Astrocyte (in vitro differentiated cells and primary cell): Measurements from ENCODE around the gene ZBTB7C.

Experiments
- EZH2 ChIP-seq: IDR thresholded peaks from 2 replicates; pipeline ENCODE4 v1.6.1; 2012; ENCODE audit warnings: mild to moderate bottlenecking, low read length, inconsistent platforms; ENCODE audit not compliant: insufficient read depth
- TF ChIP-seq, protein P1 (sequence below): IDR thresholded peaks from 2 replicates; pipeline ENCODE4 v1.5.1; 2011; ENCODE audit warnings: low read depth, mild to moderate bottlenecking, inconsistent platforms, low read length, moderate library complexity; ENCODE audit not compliant: insufficient read depth

- TF ChIP-seq, protein P1, sequence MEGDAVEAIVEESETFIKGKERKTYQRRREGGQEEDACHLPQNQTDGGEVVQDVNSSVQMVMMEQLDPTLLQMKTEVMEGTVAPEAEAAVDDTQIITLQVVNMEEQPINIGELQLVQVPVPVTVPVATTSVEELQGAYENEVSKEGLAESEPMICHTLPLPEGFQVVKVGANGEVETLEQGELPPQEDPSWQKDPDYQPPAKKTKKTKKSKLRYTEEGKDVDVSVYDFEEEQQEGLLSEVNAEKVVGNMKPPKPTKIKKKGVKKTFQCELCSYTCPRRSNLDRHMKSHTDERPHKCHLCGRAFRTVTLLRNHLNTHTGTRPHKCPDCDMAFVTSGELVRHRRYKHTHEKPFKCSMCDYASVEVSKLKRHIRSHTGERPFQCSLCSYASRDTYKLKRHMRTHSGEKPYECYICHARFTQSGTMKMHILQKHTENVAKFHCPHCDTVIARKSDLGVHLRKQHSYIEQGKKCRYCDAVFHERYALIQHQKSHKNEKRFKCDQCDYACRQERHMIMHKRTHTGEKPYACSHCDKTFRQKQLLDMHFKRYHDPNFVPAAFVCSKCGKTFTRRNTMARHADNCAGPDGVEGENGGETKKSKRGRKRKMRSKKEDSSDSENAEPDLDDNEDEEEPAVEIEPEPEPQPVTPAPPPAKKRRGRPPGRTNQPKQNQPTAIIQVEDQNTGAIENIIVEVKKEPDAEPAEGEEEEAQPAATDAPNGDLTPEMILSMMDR: no peak
- TF ChIP-seq EZH2: no peak
Measured at GRCh38 chr18:48080546-48080945, 328.6 kb downstream of the ZBTB7C start.
